Left ventricle myocardium inferior (tissue), 1 donor: ENCODE results near the gene HNRNPF. TPM values are rescaled to one million over a fixed set of nuclear protein-coding genes. Genes with fewer than 3 reads are reported as not detected.

Experiments used
- DNase-seq: peaks from one replicate; pipeline ENCODE4 v3.0.0-alpha.2; 2020
- H3K27ac ChIP-seq: fragments of 200-600 bp; replicated peaks from 2 replicates; pipeline ENCODE4 v1.8.0; 2021
- H3K27me3 ChIP-seq: fragments of 200-600 bp; 2 replicates; pipeline ENCODE4 v1.8.0; 2021; ENCODE audit warnings: low read depth
- H3K36me3 ChIP-seq: fragments of 200-600 bp; 2 replicates; pipeline ENCODE4 v1.8.0; 2021
- H3K4me1 ChIP-seq: fragments of 200-600 bp; 2 replicates; pipeline ENCODE4 v1.8.0; 2021
- H3K4me3 ChIP-seq: fragments of 200-600 bp; 2 replicates; pipeline ENCODE4 v1.8.0; 2021; ENCODE audit warnings: mild to moderate bottlenecking, moderate library complexity
- H3K9me3 ChIP-seq: fragments of 200-600 bp; replicated peaks from 2 replicates; pipeline ENCODE4 v1.8.0; 2021
- CTCF ChIP-seq: fragments of 200-600 bp; IDR thresholded peaks from 2 replicates; pipeline ENCODE4 v1.8.0; 2021; ENCODE audit warnings: antibody characterized with exemption, mild to moderate bottlenecking, borderline replicate concordance
- intact Hi-C: fragments of 100-400 bp; cut with micrococcal nuclease; formaldehyde crosslinking; loops from one replicate; pipeline ENCODE4 v1.11.0; 2022
- total RNA-seq: library from RNA; stranded (reverse); fragmentation: NEBNext Ultra II Directional; extraction: Animal tissue kit (Norgen Biotek cat#: 25700); gene quantifications from one replicate; pipeline ENCODE4 v1.2.1, GENCODE V29; 2021
- donor health status: DM: no; HTN: yes; CAD: no; lungs with severe emphysema.

The HNRNPF gene
- total RNA-seq, 1 donor from 2014 or later = 70.5 TPM

DNA sequence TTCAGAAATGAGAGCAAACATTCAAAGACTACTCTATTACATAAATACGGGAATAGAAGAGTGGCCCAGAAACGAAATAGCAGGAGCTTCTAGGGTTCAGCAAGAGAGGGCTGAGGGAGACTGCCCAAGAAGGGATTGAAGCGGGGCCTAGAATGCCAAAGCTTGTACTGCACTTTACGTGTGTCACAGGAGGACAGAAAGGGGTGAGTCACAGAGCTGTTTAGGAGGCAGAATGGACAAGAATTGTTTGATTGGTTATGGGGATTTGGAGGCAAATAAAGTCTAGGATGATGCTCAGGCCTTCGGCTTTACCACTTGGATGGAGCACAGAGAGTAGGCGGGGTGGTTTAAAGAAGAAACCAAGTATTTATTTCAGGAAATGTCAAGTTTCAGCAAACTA lies 48.9 kb downstream of the HNRNPF start:
- Histone ChIP-seq H3K9me3 (no peaks in the 10 kb centered on the region), H3K4me1 (peaks cover 16% of the 10 kb centered on the region), H3K27ac (no peak overlapping the region), H3K36me3 (no peaks in the 10 kb centered on the region), H3K27me3 (no peaks in the 10 kb centered on the region), H3K4me3 (no peak overlapping the region)
- no peak for DNase-seq
- intact Hi-C loops = no loop called here
- no peak for TF ChIP-seq CTCF

- H3K9me3 ChIP-seq = no peaks in the 10 kb centered on the region
- no peak for DNase-seq
- no peak overlapping the region for H3K4me3 ChIP-seq
- peaks cover 1% of the 10 kb centered on the region for H3K4me1 ChIP-seq
- TF ChIP-seq CTCF = no peak
- no peak overlapping the region for H3K27ac ChIP-seq
- no peaks in the 10 kb centered on the region for H3K36me3 ChIP-seq
- peaks cover 11% of the 10 kb centered on the region for H3K27me3 ChIP-seq
- intact Hi-C loops = no loop called here
Measured at GRCh38 chr10:43355749-43356371, 53.1 kb downstream of the HNRNPF start.

DNA sequence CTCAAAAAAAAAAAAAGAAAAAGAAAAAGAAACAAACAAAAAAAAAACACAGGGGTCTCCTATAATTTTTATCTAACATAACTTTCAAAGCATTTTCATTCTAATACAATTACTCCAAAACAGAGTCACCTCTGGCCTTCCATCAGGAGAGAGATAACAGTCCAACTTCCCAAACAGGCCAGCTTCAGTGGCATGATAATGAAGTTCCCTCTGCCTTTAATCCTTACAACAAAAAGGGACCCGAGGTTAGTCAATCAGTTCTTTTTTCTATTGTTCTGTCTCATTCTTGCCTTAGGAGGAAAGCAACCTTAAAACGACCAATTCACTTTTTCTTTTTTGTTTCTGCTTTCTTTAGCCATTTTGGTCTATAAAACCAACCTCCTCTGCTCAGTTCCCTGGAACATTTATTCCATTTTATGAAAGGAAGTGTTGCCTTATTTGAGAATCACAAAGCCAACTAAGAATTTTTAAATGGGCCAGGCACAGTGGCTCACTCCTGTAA lies 54.1 kb downstream of the HNRNPF start:
- Histone ChIP-seq H3K27ac (no peak overlapping the region), H3K4me1 (peaks cover 9% of the 10 kb centered on the region), H3K36me3 (no peaks in the 10 kb centered on the region), H3K4me3 (no peak overlapping the region), H3K9me3 (no peaks in the 10 kb centered on the region), H3K27me3 (peaks cover 20% of the 10 kb centered on the region)
- no peak for TF ChIP-seq CTCF
- intact Hi-C loops = no loop called here
- no peak for DNase-seq

DNA sequence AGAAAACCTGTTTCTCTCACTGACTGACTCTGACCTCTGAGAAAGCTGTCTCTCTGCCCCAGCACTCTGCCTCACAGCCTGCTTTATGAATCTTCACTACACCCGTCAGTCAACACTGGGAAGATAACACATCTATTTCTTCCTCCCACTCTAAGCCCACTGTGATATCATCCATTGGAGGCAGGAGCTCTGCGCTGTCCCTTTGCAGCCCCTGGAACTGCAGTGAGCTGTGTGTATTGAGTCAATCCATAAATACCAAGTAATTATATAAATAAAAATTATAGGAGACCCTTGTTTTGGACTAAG lies 54.7 kb downstream of the HNRNPF start:
- Histone ChIP-seq H3K4me1 (peaks cover 9% of the 10 kb centered on the region), H3K27ac (no peak overlapping the region), H3K9me3 (no peaks in the 10 kb centered on the region), H3K36me3 (no peaks in the 10 kb centered on the region), H3K27me3 (peaks cover 25% of the 10 kb centered on the region), H3K4me3 (no peak overlapping the region)
- no peak for DNase-seq
- intact Hi-C loops = no loop called here
- no peak for TF ChIP-seq CTCF

GRCh38 chr10:43353495-43354329 lies 55.3 kb downstream of the HNRNPF start:
- Histone ChIP-seq H3K4me3 (no peak overlapping the region), H3K4me1 (peaks cover 9% of the 10 kb centered on the region), H3K27ac (no peak overlapping the region), H3K36me3 (no peaks in the 10 kb centered on the region), H3K27me3 (peaks cover 31% of the 10 kb centered on the region), H3K9me3 (no peaks in the 10 kb centered on the region)
- intact Hi-C loops = no loop called here
- no peak for DNase-seq
- TF ChIP-seq CTCF = no peak
